Measurements from ENCODE around the gene ADAM19.

- TF ChIP-seq SPI1 (IDR thresholded peaks at IDR 0.05; ENCODE audit: low read depth, low read length) (no peak), POLR2A (IDR thresholded peaks at IDR 0.05; ENCODE audit: low read depth, low read length) (no peak), POLR2AphosphoS5 (IDR thresholded peaks at IDR 0.05; ENCODE audit: low read depth, low read length) (no peak), TAF1 (IDR thresholded peaks at IDR 0.05; ENCODE audit: low read depth, low read length) (no peak), POU2F2 (IDR thresholded peaks at IDR 0.05; ENCODE audit: low read depth, low read length) (no peak)
Observed at GRCh38 chr5:157612581-157612980, 37.0 kb upstream of the ADAM19 start.

Measured in GM12891 (cell line).